ENCODE results near the gene COPB2. TPM values are rescaled to one million over a fixed set of nuclear protein-coding genes. Genes with fewer than 3 reads are reported as not detected.

COPB2 gene
- total and polyA plus RNA-seq, 2 donors (not counting 3 experiments of a cell fraction or from before 2014, with no cell fraction given), result 72.1 to 146 TPM

DNA sequence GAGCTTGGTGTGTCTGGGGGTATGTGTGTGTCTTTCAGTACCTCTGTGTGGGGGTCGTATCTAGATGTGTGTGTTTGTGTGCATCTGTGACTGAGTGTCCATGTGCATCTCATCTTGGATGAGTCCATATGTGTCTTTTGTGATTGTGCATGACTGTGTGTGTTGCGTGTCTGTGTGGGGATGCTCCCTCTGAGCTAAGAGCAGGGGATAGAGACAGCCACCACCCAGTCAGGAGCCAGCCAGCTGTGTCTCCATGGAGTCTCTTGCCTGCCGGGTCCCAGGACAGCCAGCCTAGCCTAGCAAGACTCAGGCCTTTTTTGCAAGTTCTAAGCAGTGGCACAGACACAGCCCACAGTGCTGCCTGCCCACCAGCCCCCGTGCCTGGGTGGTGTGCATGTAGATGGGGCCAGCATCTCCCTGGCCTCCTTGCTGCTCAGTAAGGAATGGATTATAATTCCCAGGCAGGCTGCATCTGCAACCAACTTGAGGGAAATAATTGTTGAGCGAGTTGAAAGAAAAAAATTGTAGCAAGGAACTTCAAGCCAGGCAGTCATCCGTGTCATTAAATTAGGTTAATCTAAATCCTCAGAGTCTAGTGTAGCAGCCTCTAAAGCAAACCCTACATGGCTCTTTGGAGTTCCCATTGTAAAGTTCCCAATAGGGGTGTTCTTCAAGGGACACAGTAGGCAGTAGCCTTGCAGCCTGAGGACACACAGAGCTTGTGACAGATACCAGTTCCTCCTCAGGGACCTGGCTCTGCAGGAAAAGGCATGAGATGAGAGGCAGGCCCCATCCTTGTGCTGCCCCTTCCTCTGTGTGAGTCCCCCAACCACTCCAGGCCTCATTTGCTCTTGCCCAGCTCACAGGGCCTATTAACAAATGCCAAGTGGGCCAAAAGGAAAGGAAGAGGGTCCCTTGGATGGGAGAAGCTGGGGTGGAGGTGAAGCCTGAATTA, 81.6 kb downstream of the COPB2 start:
- TF ChIP-seq FOS (IDR thresholded peaks at IDR 0.05; ENCODE audit: borderline replicate concordance, insufficient read depth, low read length), result no peak
- no peak for TF ChIP-seq MYC (IDR thresholded peaks at IDR 0.05; ENCODE audit: low read depth, low read length)
- TF ChIP-seq, protein P1, sequence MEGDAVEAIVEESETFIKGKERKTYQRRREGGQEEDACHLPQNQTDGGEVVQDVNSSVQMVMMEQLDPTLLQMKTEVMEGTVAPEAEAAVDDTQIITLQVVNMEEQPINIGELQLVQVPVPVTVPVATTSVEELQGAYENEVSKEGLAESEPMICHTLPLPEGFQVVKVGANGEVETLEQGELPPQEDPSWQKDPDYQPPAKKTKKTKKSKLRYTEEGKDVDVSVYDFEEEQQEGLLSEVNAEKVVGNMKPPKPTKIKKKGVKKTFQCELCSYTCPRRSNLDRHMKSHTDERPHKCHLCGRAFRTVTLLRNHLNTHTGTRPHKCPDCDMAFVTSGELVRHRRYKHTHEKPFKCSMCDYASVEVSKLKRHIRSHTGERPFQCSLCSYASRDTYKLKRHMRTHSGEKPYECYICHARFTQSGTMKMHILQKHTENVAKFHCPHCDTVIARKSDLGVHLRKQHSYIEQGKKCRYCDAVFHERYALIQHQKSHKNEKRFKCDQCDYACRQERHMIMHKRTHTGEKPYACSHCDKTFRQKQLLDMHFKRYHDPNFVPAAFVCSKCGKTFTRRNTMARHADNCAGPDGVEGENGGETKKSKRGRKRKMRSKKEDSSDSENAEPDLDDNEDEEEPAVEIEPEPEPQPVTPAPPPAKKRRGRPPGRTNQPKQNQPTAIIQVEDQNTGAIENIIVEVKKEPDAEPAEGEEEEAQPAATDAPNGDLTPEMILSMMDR (IDR thresholded peaks at IDR 0.05; ENCODE audit: extremely low read depth in 1 of 2, insufficient read depth in 1 of 2, low read depth in 1 of 2, low read length in 2 of 2), result no peak
- no peak for TF ChIP-seq GATA2 (IDR thresholded peaks at IDR 0.05; ENCODE audit: insufficient read depth, insufficient read length, low read depth, low read length)
- no peak for TF ChIP-seq EZH2 (IDR thresholded peaks at IDR 0.05; ENCODE audit: borderline replicate concordance, low read depth, low read length, severe bottlenecking)
- no peak for TF ChIP-seq POLR2AphosphoS5 (IDR thresholded peaks at IDR 0.05; ENCODE audit: insufficient read depth, low read depth, low read length)
- TF ChIP-seq, protein P2, sequence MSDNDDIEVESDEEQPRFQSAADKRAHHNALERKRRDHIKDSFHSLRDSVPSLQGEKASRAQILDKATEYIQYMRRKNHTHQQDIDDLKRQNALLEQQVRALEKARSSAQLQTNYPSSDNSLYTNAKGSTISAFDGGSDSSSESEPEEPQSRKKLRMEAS (IDR thresholded peaks at IDR 0.05; ENCODE audit: insufficient read depth, insufficient read length), result no peak
- no peak for TF ChIP-seq POLR2A (IDR thresholded peaks at IDR 0.05; ENCODE audit: low read depth, low read length)
- no peak for TF ChIP-seq JUN (IDR thresholded peaks at IDR 0.05; ENCODE audit: borderline replicate concordance, insufficient read depth, insufficient read length, low read depth)
- DNase-seq (ENCODE audit: low read depth, low spot score) (no peak), FAIRE-seq (no peak)
- H3K9me3 ChIP-seq (replicated peaks; ENCODE audit: control insufficient read depth, insufficient read depth, low read length), result no peaks in the 10 kb centered on the region
- no peak overlapping the region for H3K4me2 ChIP-seq (ENCODE audit: insufficient read depth, low read length)
- no TSS peak for BruUV-seq (replicated peaks)
- no peak overlapping the region for H3K4me3 ChIP-seq (replicated peaks in 1 of 3; ENCODE audit: insufficient read depth in 1 of 3, low read depth in 1 of 3, low read length in 3 of 3)
- no peaks in the 10 kb centered on the region for H3K4me1 ChIP-seq (ENCODE audit: control insufficient read depth, extremely low read depth, insufficient read depth, low read length)
- dilution Hi-C loops (cut with MboI; ENCODE audit: extremely low pct_ligation_motif_present, low sequenced_read_pairs) (no loop called here), intact Hi-C loops (cut with micrococcal nuclease) (no loop called here)
- H3K27me3 ChIP-seq (ENCODE audit: control insufficient read depth in 2 of 2, insufficient read depth in 2 of 2, low read length in 2 of 2), result no peaks in the 10 kb centered on the region
- H3K9me1 ChIP-seq (replicated peaks; ENCODE audit: control insufficient read depth, extremely low read depth, insufficient read depth, low read length), result no peaks in the 10 kb centered on the region
- H3K36me3 ChIP-seq (ENCODE audit: control insufficient read depth in 2 of 2, extremely low read depth in 1 of 2, insufficient read depth in 2 of 2, low read length in 2 of 2), result no peaks in the 10 kb centered on the region
- no peak overlapping the region for H3K27ac ChIP-seq (ENCODE audit: insufficient read depth, low read depth, low read length)
- H3K9ac ChIP-seq (replicated peaks; ENCODE audit: extremely low read depth, insufficient read depth, low read length), result no peak overlapping the region
- no peaks in the 10 kb centered on the region for H4K20me1 ChIP-seq (replicated peaks; ENCODE audit: control insufficient read depth, extremely low read depth, insufficient read depth, low read length)
- H2AFZ ChIP-seq (ENCODE audit: low read depth, low read length), result no peak overlapping the region
- ChIA-PET POLR2A (no interaction called here), CTCF (no interaction called here)
- H3K79me2 ChIP-seq (ENCODE audit: control insufficient read depth, insufficient read depth, low read length), result no peaks in the 10 kb centered on the region

Small RNAs within 50 kb of the gene (small RNA-seq; reads per million reads assigned to genes)
- gene RF00026 (ENCODE audit: insufficient read depth, insufficient read length, low read depth, low replicate concordance), result not detected

Other genes with a start within 250 kb of the COPB2 start
- gene MRPS22, start 45.6 kb downstream of the COPB2 start, total RNA-seq, result 41.0 and 45.6 TPM in 2 replicates
- 23.7 and 33.8 TPM in 2 replicates for gene MRPS22, start 45.6 kb downstream of the COPB2 start, polyA plus RNA-seq
- not detected in 2 replicates for gene RBP2, start 86.9 kb upstream of the COPB2 start, total RNA-seq
- not detected in 2 replicates for gene RBP2, start 86.9 kb upstream of the COPB2 start, polyA plus RNA-seq
- 5.3 and 16.8 TPM in 2 replicates for gene RBP1, start 150.1 kb upstream of the COPB2 start, total RNA-seq
- 35.0 and 37.9 TPM in 2 replicates for gene RBP1, start 150.1 kb upstream of the COPB2 start, polyA plus RNA-seq